ENCODE data around the gene SFXN1.
"Not testable (repeated sequence)": the region's sequence is repeated elsewhere in the genome, so short reads cannot be mapped to it uniquely, and the experiment has no call there.

The SFXN1 gene

DNA sequence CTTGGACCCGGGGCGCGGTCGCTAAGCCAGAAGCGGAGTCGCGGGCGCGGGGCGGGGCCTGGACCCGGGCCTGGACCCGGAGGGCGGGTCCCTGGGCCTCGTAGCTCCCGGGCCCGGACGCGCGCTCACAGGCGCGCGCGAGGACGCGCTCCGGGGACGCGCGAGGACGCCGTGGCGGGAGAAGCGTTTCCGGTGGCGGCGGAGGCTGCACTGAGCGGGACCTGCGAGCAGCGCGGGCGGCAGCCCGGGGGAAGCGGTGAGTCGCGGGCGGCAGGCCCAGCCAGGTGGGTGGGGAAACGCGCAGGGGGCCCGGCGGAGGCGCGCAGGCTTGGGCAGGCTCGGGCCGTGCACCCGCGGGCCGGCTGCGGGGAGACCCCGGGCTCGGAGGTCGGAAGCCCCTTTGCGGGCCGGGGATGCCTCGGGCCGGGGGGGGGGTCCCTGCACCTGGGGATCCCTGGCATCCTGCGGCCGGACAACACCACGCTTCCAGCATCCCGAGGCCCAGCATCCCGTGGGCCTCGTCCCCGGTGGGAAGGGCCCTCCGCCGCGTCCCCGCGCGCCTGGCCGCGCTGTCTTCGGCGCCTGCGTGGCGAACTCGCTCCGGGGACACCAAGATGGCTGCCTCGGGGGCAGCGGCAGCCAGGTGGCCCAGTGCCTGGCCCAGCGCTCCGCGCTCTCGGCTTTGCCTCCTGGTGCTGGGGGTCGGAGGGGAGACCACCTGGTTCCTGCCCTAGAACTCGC is at the start of gene SFXN1:
Gene SFXN1, plus strand, starts transcription at position 177 of the 741 bp plus-strand sequence. CDS start 13,544 bp downstream, outside the sequence.
- peak; percentile 59 to 86 for DNase-seq

DNA sequence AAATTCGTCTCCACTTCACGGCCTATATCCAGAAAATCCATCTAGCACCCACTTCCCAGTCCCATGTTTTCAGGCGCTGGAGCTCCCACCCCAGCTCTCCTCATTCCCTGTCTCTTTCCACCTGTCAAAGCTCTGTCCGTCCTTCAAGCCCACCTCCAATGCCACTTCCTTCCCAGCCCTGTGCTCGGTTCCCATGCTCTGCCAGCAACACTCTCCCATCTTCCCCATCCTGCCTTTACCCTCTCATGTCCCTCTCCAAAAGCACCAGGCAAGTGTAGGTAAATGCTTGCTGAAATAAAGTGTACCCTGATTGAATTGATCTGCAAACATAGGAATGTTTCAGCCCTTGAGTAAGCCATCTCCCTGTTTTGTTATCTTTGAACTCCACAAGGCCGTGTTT is 43.6 kb upstream of the SFXN1 start:
- no peak for DNase-seq

DNA sequence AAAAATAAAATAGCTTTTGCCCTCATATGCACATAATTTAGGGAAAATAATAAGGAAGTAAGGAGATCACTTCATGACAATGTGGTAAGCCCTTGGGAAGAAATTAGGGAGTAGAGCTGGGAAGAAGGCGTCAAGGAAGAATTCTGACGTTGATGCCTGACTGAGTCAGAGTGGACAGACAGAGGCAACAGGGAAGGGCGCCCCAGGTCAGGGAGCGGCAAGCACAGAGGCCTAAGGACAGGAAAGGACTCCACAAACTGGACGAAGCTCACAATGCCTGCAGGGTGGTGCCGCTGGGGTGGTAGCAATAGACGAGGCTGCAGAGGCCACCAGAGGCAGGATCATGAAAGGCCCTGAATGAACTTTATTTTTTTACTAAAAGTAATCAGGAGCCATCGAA is 42.0 kb upstream of the SFXN1 start:
- DNase-seq = no peak

DNA sequence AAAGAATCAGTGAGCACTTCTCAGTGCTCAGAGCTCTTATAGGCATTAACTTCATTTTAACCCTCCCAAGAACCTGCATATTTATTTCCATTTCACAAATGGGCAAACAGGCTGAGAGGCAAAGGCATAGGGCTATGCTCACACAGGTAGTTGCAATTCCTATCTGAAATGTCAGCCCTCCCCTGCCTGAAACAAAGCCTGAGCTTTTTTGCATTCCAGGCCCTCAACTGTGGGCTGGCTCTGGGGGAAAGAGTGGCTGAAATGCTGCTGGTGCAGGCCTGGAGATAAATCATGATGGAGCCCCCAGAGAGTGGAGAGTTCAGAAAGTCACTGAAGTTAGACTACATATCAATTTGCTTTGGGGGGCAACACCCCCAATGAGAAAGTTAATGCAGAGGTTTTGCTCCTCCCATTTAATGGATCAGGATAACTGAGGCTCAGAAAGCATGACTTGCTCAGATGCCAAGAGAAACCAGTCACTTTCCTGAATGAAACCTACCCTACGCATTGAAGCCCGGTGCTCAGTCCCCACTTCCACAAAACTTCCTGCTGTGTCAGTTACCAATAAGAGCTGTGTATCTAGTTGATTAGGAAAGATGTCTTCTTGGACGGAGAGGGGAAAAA is 40.0 kb upstream of the SFXN1 start:
- DNase-seq = no peak

DNA sequence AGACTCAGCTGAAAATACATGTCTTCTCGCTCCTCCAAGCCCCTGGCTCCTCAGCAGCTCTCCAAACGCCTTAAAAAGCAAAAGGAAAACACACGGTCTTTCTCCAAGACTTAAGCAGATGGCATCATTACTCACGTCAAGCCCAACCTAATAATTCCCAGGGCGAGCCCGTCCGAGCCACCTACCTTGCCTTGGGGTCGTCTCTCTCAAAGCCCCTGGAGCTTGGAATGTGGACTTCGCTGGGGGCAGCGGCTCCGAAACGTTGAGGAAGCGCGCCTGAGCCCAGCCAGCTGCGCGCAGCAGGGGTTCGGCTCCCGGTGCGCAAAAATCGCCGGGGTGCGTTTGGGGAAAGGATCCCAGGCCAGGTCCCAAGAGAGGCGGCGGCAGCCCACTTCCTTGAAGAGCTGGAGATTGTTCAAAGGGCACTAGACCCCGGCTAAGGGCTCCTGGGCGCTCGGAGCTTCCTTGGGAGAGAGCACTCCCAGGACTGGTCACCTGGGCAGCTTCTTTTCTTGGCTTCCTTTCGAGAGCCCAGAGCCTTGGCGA is 34.8 kb upstream of the SFXN1 start:
- no peak for DNase-seq

DNA sequence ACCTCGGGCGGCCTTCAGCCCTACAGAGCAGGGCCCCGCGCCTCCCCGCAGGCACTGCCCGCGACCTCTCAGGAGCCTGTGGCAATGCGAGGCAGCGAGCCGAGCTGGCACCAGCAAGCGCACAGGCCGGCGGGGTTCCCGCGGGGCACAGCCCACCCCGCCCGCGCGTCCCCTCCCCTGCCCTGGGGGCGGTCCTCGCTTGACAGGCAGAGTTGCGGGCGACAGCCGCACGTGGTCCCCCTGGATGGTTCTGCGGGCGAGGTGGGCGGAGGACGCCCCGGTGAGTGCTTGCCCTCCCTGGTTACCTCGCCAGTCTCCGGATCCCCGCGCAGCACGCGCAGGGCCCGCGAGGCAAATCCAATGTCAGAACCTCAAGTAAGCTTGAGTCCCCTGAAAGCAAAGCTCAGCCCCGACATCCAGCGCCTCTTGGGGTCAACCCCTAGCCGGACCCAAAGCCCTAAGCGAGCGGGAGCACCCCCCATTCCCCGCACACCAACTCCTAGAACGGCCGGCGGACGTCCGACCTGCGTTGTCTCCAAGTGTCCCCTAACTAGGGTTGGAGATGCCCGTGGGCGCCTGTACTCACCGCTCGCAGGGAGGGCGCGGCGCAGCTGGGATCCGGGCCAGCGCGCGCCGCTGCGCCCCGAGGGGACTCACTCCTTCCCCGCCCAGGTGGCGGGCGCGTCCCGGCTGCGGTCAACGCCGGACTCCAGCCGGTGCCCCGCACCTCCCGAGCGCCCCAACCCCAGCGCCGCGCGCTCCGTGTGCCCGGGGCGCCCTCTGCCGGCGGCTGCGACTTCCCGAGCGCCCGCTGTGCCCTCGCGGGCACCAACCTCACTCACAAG is 34.1 kb upstream of the SFXN1 start, which contains the start of gene DRD1:
Gene DRD1, minus strand, starts transcription at position 123 of the 845 bp plus-strand sequence. CDS start 1,083 bp downstream, outside the sequence.
- peak in 1 of 2 experiments; percentile 7 for DNase-seq

- no peak for DNase-seq
Observed at GRCh38 chr5:175444905-175445456, 33.4 kb upstream of the SFXN1 start.

DNA sequence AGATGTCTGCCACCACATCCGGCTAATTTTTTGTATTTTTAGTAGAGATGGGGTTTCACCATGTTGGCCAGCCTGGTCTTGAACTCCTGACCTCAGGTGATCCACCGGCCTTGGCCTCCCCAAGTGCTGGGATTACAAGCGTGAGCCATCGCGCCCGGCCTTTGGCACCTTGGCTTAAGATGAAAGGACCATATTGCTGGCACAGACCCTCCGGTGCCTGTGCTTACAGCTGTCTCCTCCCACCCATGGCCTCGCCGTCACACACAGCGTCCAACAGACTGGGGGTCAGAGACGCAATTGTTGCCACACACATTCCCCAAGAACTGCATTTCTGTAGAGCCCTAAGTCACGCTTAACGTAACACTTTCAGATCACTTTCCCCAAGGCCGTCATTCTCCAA is 32.0 kb upstream of the SFXN1 start:
- not testable (repeated sequence) for DNase-seq

- DNase-seq = no peak
Observed at GRCh38 chr5:175447571-175447970, 30.8 kb upstream of the SFXN1 start.

- no peak for DNase-seq
Observed at GRCh38 chr5:175448276-175448675, 30.1 kb upstream of the SFXN1 start.

GRCh38 chr5:175452166-175452565 is 26.2 kb upstream of the SFXN1 start:
- no peak for DNase-seq

DNA sequence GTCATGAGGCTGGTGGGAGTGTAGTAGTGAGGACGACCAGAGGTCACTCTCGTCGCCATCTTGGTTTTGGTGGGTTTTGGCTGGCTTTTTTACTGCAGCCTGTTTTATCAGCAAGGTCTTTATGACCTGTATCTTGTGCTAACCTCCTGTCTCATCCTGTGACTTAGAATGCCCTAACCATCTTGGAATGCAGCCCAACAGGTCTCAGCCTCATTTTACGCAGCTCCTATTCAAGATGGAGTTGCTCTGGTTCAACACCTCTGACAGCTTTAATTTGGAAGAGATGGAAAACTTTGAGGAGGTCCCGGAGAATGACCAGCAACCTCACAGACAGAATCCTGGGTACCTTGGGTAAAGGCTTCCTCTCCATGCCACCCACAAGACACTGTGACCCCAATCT is 24.0 kb upstream of the SFXN1 start:
- not testable (repeated sequence) for DNase-seq

DNA sequence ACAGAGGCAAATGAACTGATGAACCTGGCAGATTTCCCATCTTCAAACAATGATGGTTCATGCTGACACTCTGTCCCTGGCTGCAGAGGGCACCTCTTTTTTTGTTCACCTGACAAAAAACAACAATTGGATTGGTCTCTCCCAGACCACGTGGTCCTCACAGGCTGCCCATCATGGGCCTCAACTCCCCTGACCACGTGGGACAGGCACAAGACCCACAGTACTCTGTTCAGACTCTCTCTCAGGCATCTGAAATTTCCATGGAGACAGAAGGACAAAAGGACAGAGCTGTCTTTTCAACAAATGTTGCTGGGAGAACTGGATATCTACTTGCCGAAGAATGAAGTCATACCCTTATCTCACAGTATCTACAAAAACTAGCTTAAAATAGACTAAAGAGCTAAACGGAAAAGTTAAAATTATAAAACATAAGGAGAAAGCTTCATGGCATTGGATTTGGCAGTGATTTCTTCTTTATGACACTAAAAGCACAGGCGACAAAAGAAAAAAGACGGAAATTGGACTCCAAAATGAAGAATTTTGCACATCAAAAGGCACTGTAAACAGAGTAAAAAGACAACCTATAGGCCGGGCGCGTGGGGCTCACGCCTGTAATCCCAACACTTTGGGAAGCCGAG is 22.1 kb upstream of the SFXN1 start:
- no peak for DNase-seq

DNA sequence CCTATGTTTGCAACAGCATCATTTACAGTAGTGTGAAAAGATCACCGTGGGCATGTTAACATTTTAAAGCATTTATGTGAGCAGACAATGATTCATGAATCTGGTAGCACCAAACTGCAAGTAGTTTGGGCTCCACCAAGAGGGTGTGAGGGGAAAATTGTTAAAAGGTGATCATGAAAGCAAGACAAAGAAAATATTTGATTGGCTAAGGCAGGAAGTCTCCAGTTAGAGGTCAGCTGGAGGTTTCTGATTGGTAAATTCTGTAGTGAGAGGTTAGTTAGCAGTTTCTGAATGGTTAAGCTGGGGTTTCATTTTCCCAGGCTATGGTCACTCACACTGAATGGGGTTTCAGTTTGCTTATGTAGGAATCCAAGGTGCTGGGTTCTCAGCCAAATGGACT is 20.9 kb upstream of the SFXN1 start:
- DNase-seq = no peak

- no peak for DNase-seq
Observed at GRCh38 chr5:175460126-175460525, 18.2 kb upstream of the SFXN1 start.

DNA sequence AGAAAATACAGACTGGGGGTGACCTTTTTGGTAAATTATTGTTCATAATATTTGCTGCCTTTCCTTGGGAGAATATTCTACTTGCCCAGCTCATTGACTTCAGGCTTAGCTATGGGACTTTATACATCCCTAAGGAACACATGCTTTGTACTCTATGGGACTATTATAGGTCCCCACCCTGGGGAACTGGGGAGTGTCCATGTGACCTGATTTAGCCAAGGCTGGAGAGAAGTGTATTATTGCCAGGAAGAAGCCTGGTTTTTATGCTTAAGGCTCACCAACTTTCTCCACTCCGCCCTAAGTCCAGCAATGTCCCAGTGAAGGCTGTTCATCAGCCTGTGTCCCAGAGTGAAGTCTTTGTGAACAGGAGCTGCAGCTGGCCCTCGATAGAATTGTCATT is 17.8 kb upstream of the SFXN1 start:
- no peak for DNase-seq

DNA sequence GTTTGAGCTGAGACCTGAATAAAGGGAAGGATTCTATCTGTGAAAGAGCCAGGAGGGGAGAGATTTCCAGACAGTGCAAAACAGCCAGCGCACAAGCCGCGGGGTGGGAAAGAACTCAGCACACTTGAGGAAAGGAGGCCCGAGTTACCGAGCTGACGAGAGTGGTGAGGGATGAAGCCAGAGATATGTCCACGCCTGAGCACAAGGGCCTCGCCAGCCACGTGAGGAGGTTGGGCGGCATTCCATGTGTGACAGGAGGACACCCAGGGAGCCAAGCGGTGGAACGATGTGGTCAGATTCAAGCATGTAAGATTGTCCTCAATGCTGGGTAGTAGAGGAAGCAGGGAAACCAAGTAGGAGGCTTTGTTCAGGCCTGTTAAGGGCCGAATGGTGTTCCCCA is 17.0 kb upstream of the SFXN1 start:
- no peak for DNase-seq

- no peak for DNase-seq
Observed at GRCh38 chr5:175463641-175464040, 14.7 kb upstream of the SFXN1 start.

DNA sequence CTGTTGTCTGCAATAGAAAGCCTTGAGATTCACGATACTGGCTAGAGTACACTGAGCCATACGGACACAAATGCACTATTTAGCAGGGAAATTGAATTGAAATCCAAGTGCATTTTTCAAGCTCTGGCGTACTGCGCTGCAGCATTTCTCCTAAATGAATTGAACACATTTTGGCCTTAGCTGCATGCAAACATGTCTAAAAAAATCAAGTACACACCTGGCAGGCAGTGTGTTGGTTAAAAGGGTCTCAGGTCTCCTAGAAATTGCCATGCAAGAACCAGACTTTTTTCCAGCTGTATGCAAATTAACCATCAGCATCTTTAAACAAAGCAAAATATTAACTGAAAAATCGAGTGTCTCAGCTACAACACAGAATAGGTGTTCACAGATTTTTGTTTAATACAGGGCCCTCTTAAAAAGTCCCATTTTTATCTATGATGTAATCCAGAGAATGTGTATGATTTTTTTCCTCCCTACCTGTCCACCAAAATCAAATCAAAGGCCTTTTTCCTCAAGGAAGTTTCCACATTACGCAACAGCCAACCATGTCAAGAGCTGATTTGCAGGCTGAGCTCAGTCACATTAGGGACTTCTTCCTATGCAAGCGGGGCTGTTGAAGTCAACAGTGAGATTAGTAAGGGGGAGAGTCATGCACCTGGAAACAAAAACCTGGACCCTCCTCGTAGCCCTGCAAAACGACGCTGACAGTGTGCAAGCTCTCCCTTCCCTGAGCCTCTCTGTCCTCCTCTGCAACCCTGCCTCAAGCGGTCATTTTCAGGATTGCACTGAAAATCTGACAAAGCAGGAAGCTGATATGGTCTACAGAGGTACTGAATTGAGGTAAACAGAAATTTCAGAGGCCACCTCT is 14.1 kb upstream of the SFXN1 start:
- DNase-seq = peak in 1 of 2 experiments; percentile 49

DNA sequence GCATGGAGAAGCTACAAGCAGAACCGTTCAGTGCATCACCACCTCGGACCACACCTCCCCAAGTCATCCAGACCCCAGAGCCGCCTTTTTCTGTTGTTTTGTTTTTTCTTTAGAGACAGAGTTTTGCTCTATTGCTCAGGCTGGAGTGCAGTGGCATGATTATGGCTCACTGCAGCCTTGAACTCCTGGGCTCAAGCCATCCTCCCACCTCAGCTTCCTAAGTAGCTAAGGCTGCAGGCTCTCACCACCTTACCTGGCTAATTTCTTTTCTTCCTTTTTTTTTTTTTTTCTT is 13.5 kb upstream of the SFXN1 start:
- DNase-seq = no peak

GRCh38 chr5:175465282-175465681 is 13.1 kb upstream of the SFXN1 start:
- DNase-seq = no peak
